Right lung (tissue), 5 donors: Measurements from ENCODE around the gene MID1. TPM values are rescaled to one million over a fixed set of nuclear protein-coding genes. Genes with fewer than 3 reads are reported as not detected.
"Not testable (repeated sequence)": the region's sequence is repeated elsewhere in the genome, so short reads cannot be mapped to it uniquely, and the experiment has no call there.

ENCODE experiments used
- DNase-seq, 2 donors: peaks; one replicate each; pipeline ENCODE4 v3.0.0-alpha.2; 2013
- polyA plus RNA-seq, 5 donors: library from polyadenylated mRNA; unstranded; fragments of 120-200 nt; gene quantifications; one replicate each; pipeline versions ENCODE4 v1.2.1 to v1.2.3, GENCODE V29; 2013; ENCODE audit warnings: inconsistent platforms in 1 of 5, low replicate concordance in 1 of 5; ENCODE audit not compliant: insufficient read length in 5 of 5, insufficient read depth in 1 of 5

Gene MID1
- polyA plus RNA-seq, 5 donors: 15.6 to 31.5 (median 24.5) TPM

DNA sequence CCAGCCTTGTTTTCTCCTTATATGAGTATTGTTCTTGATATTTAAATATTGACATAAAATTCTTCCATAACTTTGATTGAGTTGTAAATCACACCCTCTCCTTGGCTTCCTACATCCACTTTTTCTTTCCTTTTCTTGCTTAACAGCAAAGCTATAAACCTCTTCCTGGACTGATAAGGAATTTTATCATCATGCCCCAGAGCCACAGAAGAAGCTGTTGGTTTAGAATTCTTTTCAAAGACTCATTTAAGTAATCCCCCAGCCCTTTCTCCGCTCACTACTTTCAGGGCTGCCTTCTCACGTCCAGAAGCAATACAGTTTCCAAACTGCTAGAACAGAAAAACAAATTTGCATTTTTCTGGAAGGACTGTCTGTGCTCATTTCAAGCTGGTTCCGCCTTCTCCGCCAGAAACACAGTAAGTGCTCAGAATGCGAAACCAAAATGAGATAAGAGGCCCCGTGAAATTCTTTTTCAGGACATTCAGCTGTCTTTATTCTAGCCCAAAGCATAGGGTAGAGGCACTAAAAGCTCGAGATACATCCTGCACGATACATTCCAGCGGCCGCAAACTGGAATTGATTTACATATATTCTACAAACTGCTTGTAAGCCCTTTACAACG is 849 bp downstream of the MID1 start:
- DNase-seq: no peak

GRCh38 chrX:10618961-10619360 is 1.4 kb downstream of the MID1 start:
- no peak for DNase-seq

DNA sequence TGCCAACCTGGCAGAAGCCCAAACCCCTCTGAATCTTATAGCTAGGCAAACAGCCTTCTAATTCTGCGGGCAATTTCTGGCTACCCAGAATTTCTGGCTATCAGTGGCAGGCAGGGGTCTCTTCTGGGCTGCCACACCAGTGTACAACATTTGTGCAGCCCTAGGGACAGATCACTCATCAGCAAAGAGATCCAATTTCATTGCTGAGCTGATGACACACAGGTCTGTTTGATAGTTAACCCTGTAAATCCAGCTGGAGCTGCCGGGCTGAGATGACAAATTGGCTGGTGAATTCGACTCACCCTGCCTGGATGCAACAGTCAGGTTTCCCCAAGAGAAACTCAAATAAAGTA is 2.4 kb downstream of the MID1 start:
- DNase-seq: no peak

DNA sequence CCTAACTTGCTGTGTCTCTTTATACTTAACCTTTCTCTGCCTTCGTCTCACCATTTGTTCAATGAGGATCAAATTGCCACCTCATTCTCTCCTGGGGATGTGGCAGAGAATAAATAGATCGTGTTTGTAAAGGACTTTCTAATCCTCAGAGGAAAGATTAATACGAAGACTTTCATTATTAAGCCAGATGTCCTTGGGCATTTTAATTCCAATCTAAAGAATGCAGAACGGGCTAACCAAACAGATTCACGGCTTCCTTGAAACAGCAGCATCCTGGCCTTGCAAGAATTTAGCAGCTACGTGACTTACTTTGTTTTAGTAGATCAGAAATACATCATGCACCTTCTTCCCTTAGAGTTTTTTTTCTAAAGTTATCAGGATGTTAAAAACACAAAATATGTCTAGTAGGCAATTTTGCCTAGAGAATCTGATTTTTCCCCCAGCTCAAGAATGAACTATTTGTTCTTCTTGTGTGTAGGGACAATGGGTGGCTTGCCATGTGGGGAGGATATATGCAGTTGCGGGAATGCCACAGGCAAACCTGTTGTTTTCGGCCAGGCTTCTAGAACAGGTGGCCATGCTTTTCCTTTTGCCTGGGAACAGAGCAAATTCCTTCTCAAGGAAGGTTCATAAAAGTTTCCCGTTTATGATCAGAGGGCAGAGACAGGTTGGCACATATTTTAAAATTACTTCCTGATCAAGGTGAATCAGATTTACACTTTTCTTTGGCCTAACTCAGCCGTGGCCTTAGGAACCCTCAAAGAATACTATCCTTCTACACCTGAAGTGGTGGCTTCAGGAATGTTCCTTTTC is 3.0 kb downstream of the MID1 start:
- no peak for DNase-seq

DNA sequence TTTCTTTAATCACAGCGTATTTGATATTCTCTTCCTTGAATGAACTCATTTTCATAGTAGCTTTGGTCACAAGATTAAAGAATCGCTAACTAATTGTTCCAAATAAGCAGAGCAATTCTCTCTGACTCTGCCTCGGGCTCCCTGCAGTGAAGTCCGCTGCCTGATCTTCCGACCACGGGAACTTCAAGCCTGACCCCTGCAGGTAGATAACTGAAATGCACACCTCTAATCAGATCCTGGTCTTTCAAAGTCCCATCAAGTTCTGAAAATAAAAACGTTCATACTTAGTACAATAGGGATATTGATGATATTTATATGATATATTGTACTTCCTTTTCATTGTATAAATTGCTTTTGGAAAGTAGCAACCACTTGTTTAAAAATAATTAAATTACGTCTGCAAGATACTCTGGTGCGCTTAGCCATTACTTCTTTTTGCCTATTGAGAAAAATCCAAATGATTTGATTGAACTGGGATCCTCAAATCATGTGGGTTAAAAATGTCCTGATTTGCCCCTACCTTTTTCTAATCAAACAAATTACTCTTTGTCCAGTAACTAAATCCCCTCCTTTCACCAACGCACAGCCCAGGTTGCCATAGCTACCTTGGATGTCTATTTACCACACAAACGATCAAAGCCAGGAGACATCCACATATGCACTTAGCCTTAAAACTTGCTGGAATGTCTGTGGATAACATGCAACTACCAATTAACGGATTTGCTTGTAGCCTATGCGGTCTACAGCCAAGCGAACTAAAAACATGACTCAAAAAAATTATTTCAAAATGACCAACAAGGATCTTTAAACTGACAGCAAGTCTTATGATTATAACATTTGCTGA is 4.2 kb downstream of the MID1 start:
- DNase-seq: peak in 1 of 2 donors; percentile 31

GRCh38 chrX:10612215-10612614 is 8.2 kb downstream of the MID1 start:
- no peak for DNase-seq

- no peak for DNase-seq
Observed at GRCh38 chrX:10611441-10612090, 8.8 kb downstream of the MID1 start.

GRCh38 chrX:10608099-10608498 is 12.3 kb downstream of the MID1 start:
- peak in 1 of 2 donors; percentile 26 for DNase-seq

GRCh38 chrX:10607233-10607632 is 13.2 kb downstream of the MID1 start:
- no peak for DNase-seq

DNA sequence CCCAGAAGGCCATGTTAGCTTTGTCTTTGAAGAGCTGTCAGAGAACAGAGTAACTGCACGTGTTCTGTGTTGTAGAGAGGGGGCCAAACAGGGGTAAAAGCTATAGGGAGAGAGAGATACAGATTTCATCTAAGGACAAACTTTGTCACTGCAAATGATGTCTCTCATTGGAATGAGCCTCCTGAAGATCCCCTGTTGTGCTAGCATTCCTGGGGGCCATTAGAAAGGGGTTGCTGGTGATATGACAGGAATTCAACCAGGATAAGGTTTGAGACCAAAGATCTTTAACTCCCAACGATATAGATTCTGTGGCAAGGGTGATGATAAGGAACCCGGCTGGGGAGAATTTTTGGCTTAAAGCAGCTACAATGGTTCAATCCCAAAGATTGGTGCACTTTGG is 16.8 kb downstream of the MID1 start:
- DNase-seq: no peak

GRCh38 chrX:10602646-10603045 is 17.7 kb downstream of the MID1 start:
- no peak for DNase-seq

GRCh38 chrX:10600479-10600878 is 19.9 kb downstream of the MID1 start:
- no peak for DNase-seq

GRCh38 chrX:10598540-10598939 is 21.8 kb downstream of the MID1 start:
- no peak for DNase-seq

DNA sequence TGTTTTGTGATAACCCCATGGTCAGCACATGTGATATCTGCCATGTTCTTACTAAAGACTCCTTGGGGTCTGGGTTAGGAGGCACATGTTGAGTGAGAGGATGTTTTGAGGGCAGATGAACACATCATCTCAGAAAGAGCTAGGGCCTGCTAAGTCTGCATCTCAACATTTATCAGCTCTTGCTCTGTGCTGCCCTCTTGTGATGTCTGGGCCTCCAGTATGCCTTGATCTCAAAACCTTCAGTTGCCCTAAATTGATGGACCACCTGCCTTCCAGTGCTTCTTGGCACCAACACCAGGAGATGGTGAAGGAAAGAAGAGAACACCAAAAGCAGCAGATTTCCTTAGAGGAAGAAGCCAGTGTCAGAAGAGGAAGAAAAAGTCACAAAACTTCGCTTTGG is 22.5 kb downstream of the MID1 start:
- no peak for DNase-seq

DNA sequence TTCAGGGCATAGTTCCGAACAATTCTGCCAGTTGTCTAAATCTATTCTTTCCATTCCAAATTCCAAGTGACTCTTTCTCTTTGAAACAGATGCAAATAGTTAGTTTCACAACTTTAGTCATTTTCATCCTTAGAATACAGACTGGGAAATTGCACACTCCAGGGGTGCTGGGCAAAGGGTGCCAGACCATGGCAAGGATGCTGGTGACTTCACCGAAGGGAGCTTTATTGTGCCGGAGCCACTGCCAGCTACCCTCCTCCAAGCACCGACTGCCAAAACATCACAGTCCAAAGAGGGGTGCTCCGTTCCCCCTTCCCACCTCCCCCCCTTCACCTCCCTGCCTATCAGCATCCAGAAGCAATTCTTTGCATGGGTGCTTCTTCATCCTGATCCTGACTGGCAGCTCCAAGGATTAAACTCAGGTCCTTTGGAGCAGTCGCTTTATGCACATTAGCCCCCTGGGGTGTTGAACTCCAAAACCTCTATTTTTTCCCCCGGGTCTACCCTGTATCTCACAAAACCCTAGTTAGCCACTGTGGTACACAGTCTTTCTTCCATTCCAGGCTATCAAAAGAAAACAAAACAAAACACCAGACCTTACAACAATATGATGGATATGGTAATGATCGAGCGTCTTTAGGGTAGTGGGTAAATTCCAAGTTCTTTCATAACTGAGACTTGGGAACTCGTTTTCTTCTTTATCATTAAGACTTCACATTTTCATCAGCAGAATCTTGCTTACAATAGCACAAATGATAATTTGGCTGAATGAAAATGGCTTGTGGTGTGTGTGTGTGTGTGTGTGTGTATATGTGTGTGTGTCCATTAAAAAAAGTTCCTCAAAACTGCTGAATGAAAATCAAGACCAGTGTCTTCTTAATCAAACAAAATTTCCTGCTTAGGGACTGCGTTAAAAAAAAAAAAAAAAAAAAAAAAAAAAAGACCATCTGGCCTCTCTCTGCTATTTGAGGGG is 28.7 kb downstream of the MID1 start:
- DNase-seq: no peak

DNA sequence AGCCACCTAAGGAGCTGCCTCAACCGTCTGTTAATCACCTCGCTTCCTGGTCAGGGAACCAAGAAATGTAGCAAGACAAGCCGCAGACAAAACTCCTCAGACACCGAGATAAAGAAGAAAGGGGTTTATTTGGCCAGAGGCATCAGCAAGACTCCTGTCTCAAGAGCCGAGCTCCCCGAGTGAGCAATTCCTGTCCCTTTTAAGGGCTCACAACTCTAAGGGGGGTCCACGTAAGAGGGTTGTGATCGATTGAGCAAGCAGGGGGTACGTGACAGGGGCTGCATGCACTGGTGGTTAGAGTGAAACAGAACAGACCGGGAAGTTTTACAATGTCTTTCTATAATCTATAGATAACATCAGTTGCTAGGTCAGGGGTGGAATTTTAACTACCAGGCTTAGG is 30.6 kb downstream of the MID1 start:
- not testable (repeated sequence) for DNase-seq

DNA sequence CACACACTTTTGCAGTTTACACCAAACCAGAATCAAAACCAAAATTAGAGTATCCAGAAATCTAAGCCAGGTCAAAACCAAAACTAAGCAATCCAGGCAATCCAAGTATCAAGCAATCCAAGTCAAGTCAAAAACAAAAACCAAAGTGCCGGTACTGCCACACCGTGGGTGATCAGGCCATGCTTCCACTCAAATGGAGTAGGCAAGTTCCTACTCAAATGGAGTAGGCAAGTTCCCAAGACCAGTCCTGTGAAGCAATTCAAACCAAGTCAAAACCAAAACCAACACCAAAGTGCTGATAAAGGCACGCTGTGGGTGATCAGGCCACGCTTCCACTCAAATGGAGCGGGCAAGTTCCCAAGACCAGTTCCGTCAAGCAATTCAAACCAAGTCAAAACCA is 31.3 kb downstream of the MID1 start:
- no peak for DNase-seq

- not testable (repeated sequence) for DNase-seq
Observed at GRCh38 chrX:10584882-10585281, 35.5 kb downstream of the MID1 start.

- DNase-seq: no peak
Observed at GRCh38 chrX:10582945-10583344, 37.4 kb downstream of the MID1 start.

- DNase-seq: no peak
Observed at GRCh38 chrX:10582215-10582733, 38.1 kb downstream of the MID1 start.
